ENCODE data around the gene ARSG.
"Not testable (repeated sequence)": the region's sequence is repeated elsewhere in the genome, so short reads cannot be mapped to it uniquely, and the experiment has no call there.

ARSG gene

GRCh38 chr17:68281965-68282364 lies 9.3 kb upstream of the ARSG start:
- not testable (repeated sequence) for DNase-seq

- DNase-seq: no peak
Measured at GRCh38 chr17:68288375-68288774, 2.9 kb upstream of the ARSG start.

DNA sequence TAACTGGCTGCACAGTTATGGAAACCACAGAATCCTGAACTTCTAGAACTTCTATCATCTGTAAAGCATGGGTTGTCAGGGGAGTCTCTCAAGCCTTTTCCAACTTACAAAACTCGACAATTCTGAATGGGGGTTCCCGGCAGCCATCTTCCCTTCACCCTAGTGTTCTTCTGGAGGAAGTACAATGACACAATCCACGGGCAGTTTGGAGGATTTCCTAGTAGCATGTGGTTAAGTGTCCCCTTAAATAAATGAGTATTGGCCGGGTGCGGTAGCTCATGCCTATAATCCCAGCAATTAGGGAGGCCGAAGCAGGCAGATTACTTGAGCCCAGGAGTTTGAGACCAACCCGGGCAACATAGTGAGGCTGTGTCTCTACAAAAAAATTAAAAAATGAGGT lies 2.5 kb upstream of the ARSG start:
- no peak for DNase-seq

DNA sequence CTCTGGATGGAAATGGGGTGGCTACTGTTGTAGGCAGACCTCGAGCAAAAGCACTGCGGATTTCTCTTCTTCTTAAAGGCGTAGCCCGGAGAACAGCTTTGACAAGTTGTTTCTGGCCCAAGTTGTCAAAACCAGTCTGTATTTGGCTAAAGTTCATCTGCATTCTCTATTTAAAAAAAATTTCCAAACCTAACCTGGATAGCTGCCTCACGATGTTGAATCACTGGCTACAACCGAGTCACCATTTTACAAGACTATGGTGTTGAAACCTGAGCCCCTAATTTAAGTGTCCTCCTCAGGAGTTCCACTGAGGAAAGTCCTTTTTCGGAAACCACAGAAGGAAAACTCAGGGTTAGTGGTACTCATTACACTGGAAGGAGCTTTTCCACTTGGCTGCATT lies 1.8 kb upstream of the ARSG start:
- DNase-seq: no peak

GRCh38 chr17:68289936-68290267 lies 1.4 kb upstream of the ARSG start:
- no peak for DNase-seq

GRCh38 chr17:68290268-68290954 lies 884 bp upstream of the ARSG start:
- DNase-seq: no peak

- peak; percentile 76 for DNase-seq
Measured at GRCh38 chr17:68291836-68292688, 767 bp downstream of the ARSG start.

DNA sequence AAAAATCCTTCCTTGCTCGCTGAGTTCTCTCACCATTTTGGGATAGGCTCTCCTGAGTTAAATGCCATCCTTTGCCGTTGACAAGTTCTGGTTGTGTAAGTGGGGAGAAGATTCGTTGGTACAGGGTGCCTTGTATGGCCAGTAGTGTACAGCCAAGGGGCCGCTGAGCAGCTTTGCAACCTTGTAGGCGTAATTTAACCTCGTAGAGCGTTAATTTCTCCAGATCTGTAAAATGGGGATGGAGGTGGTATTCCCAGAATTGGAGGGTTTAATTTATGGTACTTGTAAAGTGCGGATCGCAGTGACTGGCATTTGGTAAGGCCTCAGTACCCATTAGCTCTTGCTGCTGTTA lies 1.4 kb downstream of the ARSG start:
- no peak for DNase-seq

DNA sequence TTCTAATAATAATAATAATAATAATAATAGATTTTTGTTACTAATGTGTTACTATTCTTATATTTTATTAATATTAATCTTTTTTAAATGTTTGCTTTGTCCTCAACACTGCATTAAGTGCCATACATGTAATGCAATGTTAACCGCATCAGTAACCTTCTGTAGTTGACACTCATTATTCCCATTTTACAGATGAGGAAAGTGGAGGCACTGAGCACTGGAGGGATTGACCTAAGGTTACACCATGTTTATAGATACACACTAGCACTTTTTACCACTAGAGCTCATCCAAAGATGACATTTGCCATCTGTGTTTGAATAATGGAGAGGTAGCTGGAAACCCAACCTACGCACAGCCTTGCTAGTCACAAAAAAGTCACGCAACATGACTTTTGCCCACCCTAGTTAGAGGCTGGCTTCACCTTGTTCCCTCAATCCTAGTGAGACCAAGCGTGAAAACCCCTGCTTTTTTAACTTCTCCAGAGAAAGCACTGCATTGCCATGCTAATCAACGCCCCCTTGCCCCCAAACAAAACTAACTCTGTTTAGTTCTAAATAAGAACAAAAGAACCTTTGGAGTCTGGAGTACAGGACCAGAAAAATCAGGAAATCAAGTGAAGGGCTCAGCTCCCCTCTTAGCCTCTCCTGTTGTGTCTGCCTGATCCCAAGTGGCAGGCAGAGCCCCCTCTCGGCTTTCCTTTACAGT lies 2.3 kb downstream of the ARSG start:
- DNase-seq: no peak

GRCh38 chr17:68294196-68294555 lies 2.9 kb downstream of the ARSG start:
- DNase-seq: no peak

GRCh38 chr17:68294617-68295016 lies 3.3 kb downstream of the ARSG start:
- DNase-seq: no peak

DNA sequence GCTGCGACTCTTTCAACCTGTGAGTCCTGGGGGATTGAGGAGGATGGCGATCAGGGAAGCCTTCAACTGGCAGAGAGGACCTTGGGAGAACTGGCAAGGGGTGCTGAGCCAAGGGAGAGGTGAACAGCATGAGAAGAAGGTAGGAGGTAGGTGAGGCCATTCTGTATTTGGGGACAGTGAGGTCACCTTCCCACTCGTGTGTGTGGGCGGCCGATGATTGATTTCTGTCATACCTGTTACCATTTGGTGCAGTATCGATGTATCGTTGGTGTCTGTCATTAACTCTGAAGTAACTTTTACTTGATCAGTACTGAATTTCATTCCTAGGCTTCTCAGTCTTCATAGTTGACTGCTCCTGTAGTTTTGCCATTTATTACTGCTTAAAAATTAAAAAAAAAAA lies 3.8 kb downstream of the ARSG start:
- DNase-seq: no peak

GRCh38 chr17:68296217-68297191 lies 5.2 kb downstream of the ARSG start:
- DNase-seq: no peak

GRCh38 chr17:68297195-68297594 lies 5.9 kb downstream of the ARSG start:
- no peak for DNase-seq

- no peak for DNase-seq
Measured at GRCh38 chr17:68298601-68299000, 7.3 kb downstream of the ARSG start.

DNA sequence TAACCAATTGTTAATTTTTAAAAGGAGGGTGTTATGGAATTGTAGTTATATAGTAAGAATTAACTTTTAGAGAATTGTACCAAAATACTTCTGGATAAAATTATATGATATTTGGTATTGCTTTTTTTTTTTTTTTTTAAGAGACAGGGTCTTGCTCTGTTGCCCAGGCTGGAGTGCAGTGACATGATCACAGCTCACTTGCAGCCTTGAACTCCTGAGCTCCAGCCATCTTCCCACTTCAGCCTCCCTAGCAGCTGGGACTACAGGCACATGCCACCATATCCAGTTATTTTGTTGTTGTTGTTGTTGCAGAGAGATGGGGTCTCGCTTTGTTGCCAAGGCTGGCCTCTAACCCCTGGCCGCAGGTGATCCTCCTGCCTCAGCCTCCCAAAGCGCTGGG lies 8.5 kb downstream of the ARSG start:
- DNase-seq: no peak

- peak; percentile 95 for DNase-seq
Measured at GRCh38 chr17:68301438-68301959, 10.2 kb downstream of the ARSG start.

DNA sequence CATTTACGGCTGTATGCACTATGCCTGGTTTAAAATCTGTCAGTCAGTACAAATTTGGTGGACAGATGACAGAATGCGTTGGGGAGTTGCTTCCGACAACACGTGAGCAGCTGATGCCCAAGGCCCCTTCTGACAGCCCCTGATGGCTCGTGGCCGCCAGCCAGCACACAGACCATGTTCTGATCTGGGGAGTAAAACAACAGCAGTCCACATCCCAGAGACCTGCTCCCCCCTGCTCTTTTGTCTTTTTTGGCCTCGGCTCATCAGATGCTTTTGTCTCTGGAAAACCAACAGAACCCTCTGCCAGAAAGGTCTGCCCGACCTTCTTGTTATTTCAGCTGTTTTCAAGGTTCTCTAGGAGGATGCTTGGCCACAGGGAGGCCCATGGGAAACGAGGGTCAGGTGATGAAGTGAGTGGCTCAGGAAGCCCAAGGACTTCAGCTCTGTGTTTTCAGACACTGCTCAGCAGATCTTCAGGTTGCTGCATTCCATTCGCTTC lies 10.8 kb downstream of the ARSG start:
- peak; percentile 64 for DNase-seq

DNA sequence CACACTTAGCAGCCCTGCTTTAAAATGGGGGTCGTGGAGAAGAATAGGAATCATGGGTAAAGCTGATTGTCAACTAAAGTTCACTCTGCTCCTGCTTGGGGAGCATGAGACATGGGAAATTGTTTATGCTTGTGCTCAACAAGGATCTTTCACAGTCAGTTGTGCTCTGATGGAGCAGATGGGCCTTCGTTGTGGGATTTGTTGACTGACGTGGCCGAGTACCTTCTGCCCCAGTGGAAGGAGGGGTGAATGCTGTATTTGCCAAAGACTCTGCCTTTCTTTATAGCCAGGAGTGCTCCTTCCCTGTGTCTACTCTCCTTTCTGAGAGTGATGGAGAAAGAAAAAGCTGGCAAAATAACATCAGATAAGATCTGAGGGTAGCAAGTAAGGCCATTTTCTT lies 11.4 kb downstream of the ARSG start:
- peak; percentile 24 for DNase-seq

- DNase-seq: no peak
Measured at GRCh38 chr17:68304706-68305105, 13.4 kb downstream of the ARSG start.

DNA sequence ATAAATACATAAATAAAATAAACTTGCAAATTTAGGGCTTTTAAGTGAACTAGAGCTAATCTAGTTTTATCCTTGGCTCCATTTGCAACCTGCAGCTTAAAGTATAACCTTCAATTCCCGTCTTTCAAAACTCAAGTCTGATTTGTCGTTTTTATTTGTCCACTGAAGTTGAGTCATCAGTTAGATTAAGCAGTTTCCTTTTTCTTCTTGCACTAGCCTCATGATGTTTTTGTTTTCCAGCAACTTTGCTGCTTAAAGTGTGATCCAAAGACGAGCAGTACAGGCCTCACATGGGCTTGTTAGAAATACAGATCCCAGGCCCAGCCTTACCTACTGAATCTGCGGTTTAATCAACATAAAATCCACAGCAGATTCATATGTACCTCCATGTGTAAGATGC lies 13.8 kb downstream of the ARSG start:
- DNase-seq: no peak

- DNase-seq: no peak
Measured at GRCh38 chr17:68306819-68307218, 15.5 kb downstream of the ARSG start.

GRCh38 chr17:68307443-68307842 lies 16.1 kb downstream of the ARSG start:
- no peak for DNase-seq
